IgD-negative memory B cell (primary cell): ENCODE data around the gene SMIM3. TPM values are rescaled to one million over a fixed set of nuclear protein-coding genes. Genes with fewer than 3 reads are reported as not detected.
"Not testable (repeated sequence)": the region's sequence is repeated elsewhere in the genome, so short reads cannot be mapped to it uniquely, and the experiment has no call there.

Experiments used
- H3K27ac Mint-ChIP-seq, 3 donors: one replicate each; pipeline ENCODE4 v1.8.0; 2020 to 2022; ENCODE audit warnings: mild to moderate bottlenecking in 3 of 3, mixed read lengths in 3 of 3, moderate library complexity in 1 of 3
- H3K27me3 Mint-ChIP-seq: one replicate; pipeline ENCODE4 v1.8.0; 2021; ENCODE audit warnings: mixed read lengths
- H3K36me3 Mint-ChIP-seq: one replicate; pipeline ENCODE4 v1.8.0; 2020; ENCODE audit warnings: mild to moderate bottlenecking, mixed read lengths
- H3K4me1 Mint-ChIP-seq, 3 donors: one replicate each; pipeline ENCODE4 v1.8.0; 2020 to 2022; ENCODE audit warnings: mixed read lengths in 3 of 3, mild to moderate bottlenecking in 1 of 3
- H3K4me3 Mint-ChIP-seq, 4 donors: one replicate each; pipeline ENCODE4 v1.8.0; 2020 to 2022; ENCODE audit warnings: mild to moderate bottlenecking in 4 of 4, mixed read lengths in 4 of 4, moderate library complexity in 3 of 4
- H3K9me3 Mint-ChIP-seq, 3 donors: one replicate each; pipeline ENCODE4 v1.8.0; 2020 to 2021; ENCODE audit warnings: mixed read lengths in 3 of 3, mild to moderate bottlenecking in 1 of 3
- polyA plus RNA-seq: library from polyadenylated mRNA; unstranded; fragments of 300-500 nt; fragmentation: Illumina TruSeq; gene quantifications from one replicate; pipeline ENCODE4 v1.2.3, GENCODE V29; 2021

Gene SMIM3
- 0.95 TPM for polyA plus RNA-seq

DNA sequence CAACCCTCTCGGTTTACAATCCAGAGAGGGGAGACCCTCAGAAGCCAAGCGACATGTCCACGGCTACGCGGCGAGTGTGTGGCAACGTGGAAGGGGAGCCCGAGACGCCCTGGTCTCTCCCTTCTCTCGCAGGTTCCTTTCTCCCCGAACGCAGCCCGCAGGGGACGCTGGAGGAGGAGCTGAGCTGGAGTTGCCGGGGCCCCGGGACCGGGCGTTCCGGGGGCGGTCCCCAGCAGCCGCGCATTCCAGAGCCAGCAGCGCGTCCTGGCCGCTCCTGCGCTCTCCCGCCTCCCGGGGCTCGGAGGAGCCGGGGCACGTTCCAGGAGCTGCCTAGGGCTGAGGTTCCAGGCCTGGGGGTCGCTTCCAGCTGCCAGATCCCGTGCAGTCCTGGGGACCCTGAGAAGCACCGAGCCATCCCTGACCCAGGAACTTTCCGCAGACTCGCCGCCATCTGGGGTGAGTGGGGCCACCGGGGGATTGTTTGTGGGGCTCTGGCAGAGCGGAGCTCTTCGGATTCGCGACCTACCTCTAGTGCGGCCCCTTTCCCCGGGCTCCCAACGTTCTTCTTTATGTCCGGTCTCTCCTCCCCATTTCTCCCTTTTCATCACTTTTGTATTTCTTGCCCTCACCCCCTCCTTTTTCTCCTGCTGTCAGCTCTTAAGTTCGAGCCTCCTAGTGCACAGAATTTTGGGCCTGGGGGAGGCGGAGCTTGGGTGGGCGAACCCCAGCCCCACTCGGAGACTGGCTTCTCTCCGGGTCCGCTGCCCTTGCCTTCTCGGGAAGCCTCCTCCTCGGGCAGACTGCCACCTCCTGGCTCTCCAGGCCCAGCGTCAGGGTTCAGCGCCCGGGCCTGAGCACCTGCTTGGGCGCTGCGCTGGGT is at the start of gene SMIM3:
SMIM3 (plus strand) TSS at position 241 of the 880 bp plus-strand sequence. CDS start 16,684 bp downstream, outside the sequence.
- Mint-ChIP-seq H3K9me3 (peaks cover 0 to 2% (median 0%) of the 10 kb centered on the region in 3 donors), H3K36me3 (no peaks in the 10 kb centered on the region), H3K4me1 (peaks cover 9 to 16% (median 12%) of the 10 kb centered on the region in 3 donors), H3K27ac (peak within 1 kb of the TSS in 1 of 3 donors; percentile 62), H3K4me3 (peak within 1 kb of the TSS; percentile 6 to 95 (median 81)), H3K27me3 (peaks cover 26% of the 10 kb centered on the region)

DNA sequence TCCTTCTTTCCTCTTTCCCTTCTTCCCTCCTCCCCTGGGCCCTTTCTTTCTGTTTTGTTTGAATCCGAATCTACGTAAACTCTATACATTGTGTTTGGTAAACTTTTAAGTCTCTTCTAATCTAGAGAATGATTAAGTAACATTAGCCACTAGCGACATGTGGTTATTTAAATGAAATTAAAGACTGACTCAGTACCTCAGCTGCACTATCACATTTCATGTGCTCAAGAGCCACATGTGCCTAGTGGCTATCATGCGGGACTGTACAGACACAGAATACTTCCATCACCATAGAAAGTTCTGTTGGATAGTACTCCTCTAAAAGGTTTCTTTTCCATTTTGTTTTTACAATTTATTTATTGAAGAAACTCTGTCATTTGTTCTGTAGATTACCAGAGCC is 48.7 kb upstream of the SMIM3 start:
- Mint-ChIP-seq H3K9me3 (no peaks in the 10 kb centered on the region), H3K4me1 (peaks cover 7 to 8% (median 7%) of the 10 kb centered on the region in 3 donors), H3K36me3 (peaks cover 1% of the 10 kb centered on the region), H3K27me3 (no peaks in the 10 kb centered on the region), H3K4me3 (no peak overlapping the region), H3K27ac (no peak overlapping the region)

DNA sequence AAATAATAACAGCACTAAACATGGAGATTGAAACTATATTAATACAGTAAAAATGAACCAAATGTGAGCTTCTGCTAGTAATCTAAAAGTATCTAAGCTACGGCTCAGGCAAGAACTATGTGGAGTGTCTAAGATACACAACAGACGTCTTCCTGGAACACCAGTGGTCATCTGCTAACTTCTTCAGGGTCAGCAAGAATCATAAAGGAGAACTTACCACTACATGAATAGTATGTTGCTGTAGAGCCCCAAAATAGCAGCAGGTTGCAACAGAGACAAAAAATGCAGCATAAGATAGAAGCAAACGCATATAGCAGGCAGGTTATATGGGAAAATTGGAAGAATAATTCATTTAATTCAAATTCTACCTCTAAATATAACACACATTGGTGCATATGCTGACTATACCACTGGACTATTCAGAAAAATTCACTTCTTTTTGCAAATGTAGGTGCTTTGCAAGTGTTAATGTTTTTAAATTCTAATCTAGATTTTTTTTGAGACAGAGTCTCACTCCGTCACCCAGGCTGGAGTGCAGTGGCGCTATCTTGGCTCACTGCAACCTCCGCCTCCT is 46.8 kb upstream of the SMIM3 start:
- H3K4me1 Mint-ChIP-seq = peaks cover 13 to 15% (median 14%) of the 10 kb centered on the region in 3 donors
- no peak overlapping the region for H3K27ac Mint-ChIP-seq
- H3K36me3 Mint-ChIP-seq = peaks cover 14% of the 10 kb centered on the region
- no peaks in the 10 kb centered on the region for H3K9me3 Mint-ChIP-seq
- H3K4me3 Mint-ChIP-seq = no peak overlapping the region
- H3K27me3 Mint-ChIP-seq = no peaks in the 10 kb centered on the region

- Mint-ChIP-seq H3K27me3 (no peaks in the 10 kb centered on the region), H3K4me3 (peak overlapping the region; percentile 4 to 65 (median 50)), H3K4me1 (peaks cover 22 to 35% (median 29%) of the 10 kb centered on the region in 3 donors), H3K9me3 (peaks cover 0 to 4% (median 2%) of the 10 kb centered on the region in 3 donors), H3K27ac (peak overlapping the region; percentile 4 to 93 (median 23)), H3K36me3 (peaks cover 21% of the 10 kb centered on the region)
Measured at GRCh38 chr5:150734579-150735384, 43.8 kb upstream of the SMIM3 start.

- Mint-ChIP-seq H3K4me1 (peaks cover 28 to 43% (median 42%) of the 10 kb centered on the region in 3 donors), H3K4me3 (no peak overlapping the region), H3K36me3 (peaks cover 24% of the 10 kb centered on the region), H3K27ac (no peak overlapping the region), H3K27me3 (no peaks in the 10 kb centered on the region), H3K9me3 (peaks cover 0 to 4% (median 2%) of the 10 kb centered on the region in 3 donors)
Measured at GRCh38 chr5:150738862-150739261, 39.7 kb upstream of the SMIM3 start.

DNA sequence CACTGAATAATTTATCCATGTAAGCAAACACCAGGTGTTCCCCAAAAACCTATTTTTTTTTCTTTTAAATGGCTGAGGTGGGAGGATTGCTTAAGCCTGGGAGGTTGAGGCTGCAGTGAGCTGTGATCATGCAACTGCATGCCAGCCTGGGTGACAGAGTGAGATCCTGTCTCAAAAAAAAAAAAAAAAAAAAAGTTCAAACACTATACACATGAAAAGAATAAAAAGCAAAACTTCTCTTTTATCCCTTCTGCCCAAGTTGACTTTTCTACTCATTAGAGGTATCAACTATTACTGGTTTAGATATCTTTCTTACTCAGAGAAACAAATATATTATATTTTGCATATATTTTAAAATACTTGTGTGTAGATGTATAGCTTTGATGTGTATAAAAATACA is 37.6 kb upstream of the SMIM3 start:
- H3K36me3 Mint-ChIP-seq = peaks cover 17% of the 10 kb centered on the region
- no peak overlapping the region for H3K27ac Mint-ChIP-seq
- H3K9me3 Mint-ChIP-seq = peaks cover 0 to 4% (median 2%) of the 10 kb centered on the region in 3 donors
- no peak overlapping the region for H3K4me3 Mint-ChIP-seq
- H3K27me3 Mint-ChIP-seq = no peaks in the 10 kb centered on the region
- peaks cover 23 to 34% (median 31%) of the 10 kb centered on the region in 3 donors for H3K4me1 Mint-ChIP-seq

- H3K4me3 Mint-ChIP-seq, H3K9me3 Mint-ChIP-seq, H3K36me3 Mint-ChIP-seq, H3K27me3 Mint-ChIP-seq: not testable (repeated sequence)
- Mint-ChIP-seq H3K4me1 (peaks cover 14 to 26% (median 22%) of the 10 kb centered on the region in 3 donors), H3K27ac (peak overlapping the region in 1 of 3 donors; percentile 34)
Measured at GRCh38 chr5:150742455-150743141, 36.0 kb upstream of the SMIM3 start.

- H3K4me3 Mint-ChIP-seq, H3K9me3 Mint-ChIP-seq, H3K27me3 Mint-ChIP-seq, H3K36me3 Mint-ChIP-seq: not testable (repeated sequence)
- peak overlapping the region in 1 of 3 donors; percentile 34 for H3K27ac Mint-ChIP-seq
- H3K4me1 Mint-ChIP-seq = peaks cover 13 to 23% (median 19%) of the 10 kb centered on the region in 3 donors
Measured at GRCh38 chr5:150743142-150743488, 35.4 kb upstream of the SMIM3 start.

GRCh38 chr5:150750469-150750868 is 28.1 kb upstream of the SMIM3 start:
- Mint-ChIP-seq H3K4me3 (peak overlapping the region in 1 of 4 donors; percentile 10), H3K9me3 (no peaks in the 10 kb centered on the region), H3K4me1 (peaks cover 16 to 35% (median 24%) of the 10 kb centered on the region in 3 donors), H3K36me3 (peaks cover 4% of the 10 kb centered on the region), H3K27me3 (no peaks in the 10 kb centered on the region), H3K27ac (peak overlapping the region in 2 of 3 donors; percentile 17 to 64)

DNA sequence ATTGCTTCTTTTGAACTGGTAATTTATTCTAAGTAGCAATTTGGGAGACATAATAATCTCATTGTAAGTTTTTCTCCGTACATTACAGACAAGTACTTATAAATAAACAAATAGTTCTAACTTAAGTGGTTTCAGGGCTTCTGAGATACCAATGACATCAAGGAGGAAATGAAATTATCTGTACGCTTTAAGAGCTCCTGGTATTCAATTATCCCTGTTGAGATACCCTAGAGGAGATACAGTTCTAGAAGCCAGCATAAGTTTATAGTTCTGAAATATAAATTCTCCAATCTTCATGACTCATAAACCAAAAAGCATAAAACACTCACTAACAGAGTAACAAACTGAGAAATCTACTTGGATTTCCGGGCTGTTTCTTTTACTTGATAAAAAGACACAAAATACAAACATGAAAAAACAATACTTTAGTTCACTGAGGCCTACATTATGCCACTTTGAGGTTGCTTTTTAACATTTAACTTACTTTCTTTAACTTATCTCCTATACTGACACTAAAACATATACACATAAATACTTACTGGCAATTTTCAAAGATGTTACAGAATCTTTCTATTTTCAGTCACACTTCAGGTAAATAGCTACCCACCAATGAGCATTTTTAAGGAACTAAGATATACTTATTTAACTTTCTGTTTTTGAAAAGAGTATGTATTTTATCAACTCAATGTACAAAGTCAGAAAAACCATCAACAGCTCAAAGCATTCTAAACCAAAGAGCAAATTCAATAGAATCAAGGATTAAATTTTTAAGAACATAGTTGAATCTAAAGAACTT is 27.3 kb upstream of the SMIM3 start:
- H3K27ac Mint-ChIP-seq = no peak overlapping the region
- peaks cover 6% of the 10 kb centered on the region for H3K36me3 Mint-ChIP-seq
- no peaks in the 10 kb centered on the region for H3K9me3 Mint-ChIP-seq
- H3K4me1 Mint-ChIP-seq = peaks cover 16 to 38% (median 27%) of the 10 kb centered on the region in 3 donors
- no peak overlapping the region for H3K4me3 Mint-ChIP-seq
- H3K27me3 Mint-ChIP-seq = no peaks in the 10 kb centered on the region

DNA sequence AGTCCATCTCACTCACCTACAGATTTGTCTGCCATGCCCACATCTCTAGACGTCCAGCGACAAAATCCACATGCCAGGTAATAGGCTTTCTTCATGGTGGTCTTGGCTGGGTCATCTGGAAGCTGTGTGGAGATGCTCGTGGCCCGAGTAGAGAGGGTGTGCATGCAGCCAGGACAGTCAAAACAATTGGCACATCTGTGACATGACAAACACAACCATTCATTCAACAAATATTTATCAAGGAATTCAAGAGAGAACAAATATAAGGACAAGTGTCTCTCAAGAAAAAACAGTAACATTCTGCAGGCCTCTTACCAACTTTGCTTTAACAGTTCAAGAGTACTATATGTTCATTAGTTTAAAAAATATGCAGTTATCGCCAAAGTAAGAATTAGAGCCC is 25.1 kb upstream of the SMIM3 start:
- Mint-ChIP-seq H3K4me3 (peak overlapping the region in 1 of 4 donors; percentile 24), H3K27ac (peak overlapping the region in 2 of 3 donors; percentile 10), H3K4me1 (peaks cover 20 to 44% (median 30%) of the 10 kb centered on the region in 3 donors), H3K27me3 (no peaks in the 10 kb centered on the region), H3K36me3 (peaks cover 6% of the 10 kb centered on the region), H3K9me3 (no peaks in the 10 kb centered on the region)

DNA sequence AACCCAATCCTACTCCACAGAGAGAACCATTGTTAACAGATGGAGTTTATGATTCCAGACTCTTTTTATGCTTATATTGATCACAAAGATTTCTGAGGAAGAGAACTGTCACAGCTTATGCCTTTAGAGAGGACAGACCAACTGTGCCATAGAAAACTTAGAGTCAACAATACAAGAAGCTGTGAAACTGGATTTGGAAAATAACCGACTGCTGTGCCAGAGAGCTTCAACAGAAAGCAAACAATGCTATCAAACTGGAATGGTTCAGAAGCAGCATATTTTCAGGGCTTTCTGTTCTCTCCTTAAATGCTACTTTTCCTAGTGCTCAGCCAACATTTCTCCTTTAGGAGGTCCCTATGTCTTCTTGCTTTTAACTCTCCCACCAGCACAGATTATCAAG is 24.7 kb upstream of the SMIM3 start:
- no peaks in the 10 kb centered on the region for H3K27me3 Mint-ChIP-seq
- no peak overlapping the region for H3K27ac Mint-ChIP-seq
- H3K9me3 Mint-ChIP-seq = no peaks in the 10 kb centered on the region
- peaks cover 20 to 44% (median 30%) of the 10 kb centered on the region in 3 donors for H3K4me1 Mint-ChIP-seq
- H3K36me3 Mint-ChIP-seq = peaks cover 6% of the 10 kb centered on the region
- peak overlapping the region in 1 of 4 donors; percentile 24 for H3K4me3 Mint-ChIP-seq

- peaks cover 8 to 33% (median 20%) of the 10 kb centered on the region in 3 donors for H3K4me1 Mint-ChIP-seq
- H3K27me3 Mint-ChIP-seq = no peaks in the 10 kb centered on the region
- H3K27ac Mint-ChIP-seq = peak overlapping the region in 1 of 3 donors; percentile 19
- peaks cover 9% of the 10 kb centered on the region for H3K36me3 Mint-ChIP-seq
- H3K4me3 Mint-ChIP-seq = peak overlapping the region; percentile 1 to 75 (median 54)
- H3K9me3 Mint-ChIP-seq = no peaks in the 10 kb centered on the region
Measured at GRCh38 chr5:150757087-150757649, 21.4 kb upstream of the SMIM3 start.
